ENCODE data around the gene RANGRF. TPM values are rescaled to one million over a fixed set of nuclear protein-coding genes. Genes with fewer than 3 reads are reported as not detected.

RANGRF gene
- total and polyA plus RNA-seq, 9 donors: 14.5 to 48.3 (median 30.1) TPM

DNA sequence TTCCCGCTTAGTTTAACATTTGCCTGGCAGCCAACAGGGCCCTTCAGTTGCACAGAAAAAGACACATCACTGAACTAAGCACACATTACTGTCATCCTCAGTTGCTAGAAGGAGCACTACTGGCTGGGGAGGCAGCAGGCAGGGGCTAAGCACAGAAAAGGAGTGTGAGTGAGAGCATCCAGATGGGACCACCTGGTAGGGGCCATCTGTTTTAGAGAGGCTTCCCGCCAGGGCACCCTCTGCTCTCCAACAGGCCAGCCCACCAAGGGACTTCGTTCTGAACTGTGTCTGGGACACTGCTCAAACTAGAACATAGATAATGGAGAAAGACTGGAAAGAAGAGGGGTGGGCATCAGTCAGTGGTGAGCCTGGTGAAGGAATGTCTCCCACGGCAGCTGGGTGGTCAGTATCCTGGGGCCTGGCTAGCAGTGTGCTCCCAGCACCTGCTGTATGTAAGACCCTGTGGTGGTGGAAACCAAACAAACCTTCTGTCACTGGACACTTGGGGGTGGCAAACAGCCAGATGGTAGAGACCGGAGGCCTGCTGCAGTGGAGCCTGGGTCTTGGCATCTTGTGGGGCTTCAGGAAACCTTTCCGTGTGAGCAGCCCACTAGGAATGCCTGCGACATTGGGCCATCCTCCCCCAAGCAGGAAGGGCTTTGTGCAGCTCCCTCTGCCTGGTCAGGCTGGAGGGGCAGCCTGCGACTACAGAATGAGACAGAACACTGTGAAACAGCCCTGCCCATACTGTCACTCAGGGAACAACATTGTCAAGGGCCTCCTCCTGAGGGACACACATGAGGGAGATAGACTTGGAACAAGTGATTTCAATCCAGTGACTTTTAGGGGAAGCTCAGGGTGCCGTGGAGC lies 12.8 kb upstream of the RANGRF start:
- Histone ChIP-seq H3K27me3 (no peaks in the 10 kb centered on the region), H3K9me3 (no peaks in the 10 kb centered on the region), H3K27ac (no peak overlapping the region), H3K4me1 (ENCODE audit: insufficient read depth) (no peaks in the 10 kb centered on the region), H3K36me3 (no peaks in the 10 kb centered on the region), H3K4me3 (no peak overlapping the region)
- intact Hi-C loops (cut with DNase I): no loop called here
- 48 to 57% (median 52%) methylated on average over 9 of the region's 9 CpGs for WGBS, 3 donors
- DNase-seq: no peak
- no peak for TF ChIP-seq POLR2A (IDR thresholded peaks at IDR 0.05)
- TF ChIP-seq, protein P1, sequence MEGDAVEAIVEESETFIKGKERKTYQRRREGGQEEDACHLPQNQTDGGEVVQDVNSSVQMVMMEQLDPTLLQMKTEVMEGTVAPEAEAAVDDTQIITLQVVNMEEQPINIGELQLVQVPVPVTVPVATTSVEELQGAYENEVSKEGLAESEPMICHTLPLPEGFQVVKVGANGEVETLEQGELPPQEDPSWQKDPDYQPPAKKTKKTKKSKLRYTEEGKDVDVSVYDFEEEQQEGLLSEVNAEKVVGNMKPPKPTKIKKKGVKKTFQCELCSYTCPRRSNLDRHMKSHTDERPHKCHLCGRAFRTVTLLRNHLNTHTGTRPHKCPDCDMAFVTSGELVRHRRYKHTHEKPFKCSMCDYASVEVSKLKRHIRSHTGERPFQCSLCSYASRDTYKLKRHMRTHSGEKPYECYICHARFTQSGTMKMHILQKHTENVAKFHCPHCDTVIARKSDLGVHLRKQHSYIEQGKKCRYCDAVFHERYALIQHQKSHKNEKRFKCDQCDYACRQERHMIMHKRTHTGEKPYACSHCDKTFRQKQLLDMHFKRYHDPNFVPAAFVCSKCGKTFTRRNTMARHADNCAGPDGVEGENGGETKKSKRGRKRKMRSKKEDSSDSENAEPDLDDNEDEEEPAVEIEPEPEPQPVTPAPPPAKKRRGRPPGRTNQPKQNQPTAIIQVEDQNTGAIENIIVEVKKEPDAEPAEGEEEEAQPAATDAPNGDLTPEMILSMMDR (IDR thresholded peaks at IDR 0.05): no peak
- TF ChIP-seq EP300 (IDR thresholded peaks at IDR 0.05): no peak

DNA sequence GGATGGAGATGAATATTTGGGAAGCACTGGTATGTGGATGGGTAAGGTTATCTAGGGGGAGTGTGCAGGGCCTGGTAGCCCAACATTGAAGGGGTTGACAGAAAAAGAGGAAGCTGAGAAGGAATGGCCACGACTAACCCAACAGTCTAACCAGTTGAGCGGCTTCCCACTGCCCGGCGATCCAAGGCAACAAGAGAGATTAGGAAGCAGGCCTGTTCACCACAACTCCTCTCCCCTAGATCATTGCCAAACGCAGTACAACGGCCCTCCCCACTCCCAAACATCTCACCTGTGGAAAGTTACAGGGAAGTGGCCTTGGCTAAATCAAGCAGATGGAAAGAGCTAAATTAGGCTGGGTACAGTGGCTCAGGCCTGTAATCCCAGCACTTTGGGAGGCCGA lies 11.2 kb upstream of the RANGRF start:
- Histone ChIP-seq H3K36me3 (no peaks in the 10 kb centered on the region), H3K4me3 (no peak overlapping the region), H3K4me1 (ENCODE audit: insufficient read depth) (no peaks in the 10 kb centered on the region), H3K9me3 (no peaks in the 10 kb centered on the region), H3K27me3 (no peaks in the 10 kb centered on the region), H3K27ac (no peak overlapping the region)
- intact Hi-C loops (cut with DNase I): no loop called here
- no peak for TF ChIP-seq EP300 (IDR thresholded peaks at IDR 0.05)
- no peak for TF ChIP-seq POLR2A (IDR thresholded peaks at IDR 0.05)
- WGBS, 3 donors: 84 to 85% (median 84%) methylated on average over 7 of the region's 7 CpGs
- DNase-seq: no peak

DNA sequence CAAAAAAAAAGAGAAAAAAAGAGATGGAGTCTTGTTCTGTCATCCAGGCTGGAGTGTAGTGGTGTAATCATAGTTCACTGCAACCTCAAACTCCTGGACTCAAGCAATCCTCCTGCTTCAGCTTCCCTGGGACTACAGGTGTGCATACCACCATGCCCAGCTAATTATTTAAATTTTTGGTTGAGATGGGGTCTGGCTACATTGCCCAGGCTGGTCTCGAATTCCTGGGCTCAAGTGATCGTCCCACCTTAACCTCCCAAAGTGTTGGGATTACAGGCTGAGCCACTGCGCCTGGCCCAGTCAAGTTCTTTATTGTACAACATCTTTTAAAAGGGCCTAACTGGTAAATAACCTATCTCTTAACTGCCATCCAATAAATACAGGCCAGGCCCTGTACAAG lies 6.1 kb upstream of the RANGRF start:
- H3K27ac ChIP-seq: no peak overlapping the region
- WGBS, 3 donors: 58 to 90% (median 87%) methylated on average over 3 of the region's 3 CpGs
- TF ChIP-seq EP300 (IDR thresholded peaks at IDR 0.05): no peak
- TF ChIP-seq POLR2A (IDR thresholded peaks at IDR 0.05): no peak
- TF ChIP-seq, protein P1 (IDR thresholded peaks at IDR 0.05): no peak
- H3K4me1 ChIP-seq (ENCODE audit: insufficient read depth): no peaks in the 10 kb centered on the region
- DNase-seq: no peak
- H3K36me3 ChIP-seq: no peaks in the 10 kb centered on the region
- H3K4me3 ChIP-seq: no peak overlapping the region
- intact Hi-C loops (cut with DNase I): loop anchor here in 1 of 4 donors (10.0 kb wide), 1 partner anchor 168 kb away; the partner anchor contains the start of gene ALOXE3
- no peaks in the 10 kb centered on the region for H3K9me3 ChIP-seq
- no peaks in the 10 kb centered on the region for H3K27me3 ChIP-seq

DNA sequence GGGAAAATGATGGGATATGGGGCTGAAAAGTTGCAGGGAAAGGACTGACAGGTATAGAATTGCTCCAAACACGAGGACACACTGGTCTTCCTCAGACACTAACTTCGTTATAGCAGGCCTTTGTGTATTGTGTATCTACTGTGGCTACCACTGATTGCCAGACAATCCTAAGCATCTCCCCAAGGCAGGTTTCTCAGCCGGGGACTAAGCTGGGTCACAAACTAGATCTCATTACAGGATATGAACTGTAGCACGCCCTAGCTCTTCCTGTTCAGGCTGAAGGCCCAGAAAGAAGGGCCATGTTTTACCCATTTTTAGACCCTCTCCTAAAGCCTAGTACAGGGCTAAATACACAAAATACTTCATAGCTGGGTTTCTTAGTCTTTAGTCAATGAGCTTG lies 5.1 kb upstream of the RANGRF start:
- H3K36me3 ChIP-seq: no peaks in the 10 kb centered on the region
- H3K4me3 ChIP-seq: no peak overlapping the region
- intact Hi-C loops (cut with DNase I): loop anchor here in 1 of 4 donors (10.0 kb wide), 1 partner anchor 169 kb away; the partner anchor contains the start of gene ALOXE3
- no peaks in the 10 kb centered on the region for H3K4me1 ChIP-seq (ENCODE audit: insufficient read depth)
- DNase-seq: no peak
- H3K27ac ChIP-seq: no peak overlapping the region
- H3K27me3 ChIP-seq: no peaks in the 10 kb centered on the region
- H3K9me3 ChIP-seq: no peaks in the 10 kb centered on the region
- WGBS, 3 donors: 70 to 75% (median 73%) methylated on average over 4 of the region's 4 CpGs
- TF ChIP-seq, protein P1 (IDR thresholded peaks at IDR 0.05): no peak
- TF ChIP-seq EP300 (IDR thresholded peaks at IDR 0.05): no peak
- TF ChIP-seq POLR2A (IDR thresholded peaks at IDR 0.05): no peak

DNA sequence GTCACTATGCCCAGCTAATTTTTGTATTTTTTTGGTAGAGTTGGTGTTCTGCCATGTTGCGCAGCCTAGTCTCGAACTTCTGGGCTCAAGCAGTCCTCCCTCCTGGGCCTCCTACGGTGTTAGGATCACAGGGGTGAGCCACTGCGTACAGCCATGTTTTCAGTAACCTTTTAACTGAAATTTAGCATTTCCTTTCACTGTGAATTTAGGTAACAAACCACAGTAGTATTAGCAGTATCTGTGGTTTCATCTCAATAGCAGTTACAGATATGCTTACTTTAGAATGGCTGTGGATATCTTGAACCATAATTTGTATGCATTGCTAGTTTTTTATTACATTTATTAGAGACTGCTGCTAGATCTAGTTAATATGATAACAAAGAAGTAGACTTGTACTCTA lies 4.3 kb upstream of the RANGRF start:
- intact Hi-C loops (cut with DNase I): loop anchor here in 1 of 4 donors (10.0 kb wide), 1 partner anchor 169 kb away; the partner anchor contains the start of gene ALOXE3
- no peak for DNase-seq
- no peaks in the 10 kb centered on the region for H3K27me3 ChIP-seq
- H3K36me3 ChIP-seq: no peaks in the 10 kb centered on the region
- no peaks in the 10 kb centered on the region for H3K4me1 ChIP-seq (ENCODE audit: insufficient read depth)
- no peak overlapping the region for H3K27ac ChIP-seq
- no peak overlapping the region for H3K4me3 ChIP-seq
- no peak for TF ChIP-seq EP300 (IDR thresholded peaks at IDR 0.05)
- TF ChIP-seq POLR2A (IDR thresholded peaks at IDR 0.05): no peak
- TF ChIP-seq, protein P1 (IDR thresholded peaks at IDR 0.05): no peak
- no peaks in the 10 kb centered on the region for H3K9me3 ChIP-seq
- WGBS, 3 donors: 86 to 94% (median 87%) methylated on average over 4 of the region's 4 CpGs

All from ovary (tissue), 9 donors.